ENCODE measurements around the gene SRP9. TPM values are rescaled to one million over a fixed set of nuclear protein-coding genes. Genes with fewer than 3 reads are reported as not detected.

Gene SRP9
- total RNA-seq, 2 experiments from 2014 or later: 246 to 253 TPM

- POLR2A ChIA-PET: no interaction called here
- H3K27me3 Mint-ChIP-seq: peaks cover 13% of the 10 kb centered on the region
- H3K4me3 Mint-ChIP-seq: no peak overlapping the region
These were observed 15.2 kb upstream of the SRP9 start for GRCh38 chr1:225762444-225762843.

DNA sequence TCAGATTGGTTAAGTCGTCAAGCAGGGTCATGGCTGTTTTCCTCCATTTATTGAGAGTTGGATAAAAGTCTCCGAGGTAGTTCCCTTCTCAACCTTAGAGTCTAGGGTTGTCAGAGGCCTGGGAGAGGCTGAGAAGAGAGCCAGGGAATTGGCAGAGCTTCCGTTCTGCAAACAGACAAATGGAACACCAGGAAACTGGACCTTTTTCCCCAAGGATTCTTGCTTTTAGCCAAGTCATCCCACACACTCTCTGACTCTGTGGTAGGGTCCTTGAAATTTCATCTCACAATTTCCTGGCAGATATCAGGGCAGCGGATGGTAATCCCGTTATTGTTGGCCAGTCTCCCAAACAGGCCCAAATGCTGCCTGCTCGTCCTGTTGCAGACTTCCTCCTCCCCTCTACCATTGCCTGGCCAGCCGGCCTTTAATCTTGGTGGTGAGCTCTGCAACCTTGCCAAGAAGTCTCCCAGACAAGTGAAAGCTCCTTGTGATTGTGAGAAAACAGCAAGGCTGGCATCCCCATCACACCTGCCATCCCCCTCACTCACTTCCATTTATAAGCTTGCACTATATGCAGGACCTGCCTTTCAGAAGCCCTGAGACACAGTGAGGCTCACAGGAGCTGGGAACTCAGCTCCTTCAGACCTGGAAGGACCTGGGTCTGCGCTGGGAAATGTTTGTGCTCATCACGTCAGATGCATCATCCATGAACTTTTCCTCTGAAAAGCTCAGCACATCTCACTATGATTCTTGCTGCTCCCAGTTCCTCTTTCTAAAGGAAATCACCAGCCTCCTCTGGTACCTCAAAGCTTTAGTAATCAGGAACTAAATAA is 13.7 kb upstream of the SRP9 start:
- H3K36me3 Mint-ChIP-seq (ENCODE audit: low read depth): no peaks in the 10 kb centered on the region
- POLR2A ChIA-PET: interaction anchor here (1.7 kb wide), 1 partner anchor 15 kb away, joined by 6 read pairs; the partner anchor contains the start of gene SRP9
- H3K9me3 Mint-ChIP-seq: no peaks in the 10 kb centered on the region
- peaks cover 7% of the 10 kb centered on the region for H3K27me3 Mint-ChIP-seq
- no peak overlapping the region for H3K27ac Mint-ChIP-seq
- CTCF ChIA-PET: no interaction called here
- no peak for DNase-seq
- no peak overlapping the region for H3K4me3 Mint-ChIP-seq
- no peaks in the 10 kb centered on the region for H3K4me1 Mint-ChIP-seq

More at GRCh38 chr1:225762444-225762843, 15.2 kb upstream of the SRP9 start:
- no peak overlapping the region for H3K27ac Mint-ChIP-seq
- no peak for DNase-seq
- H3K9me3 Mint-ChIP-seq: no peaks in the 10 kb centered on the region
- no peaks in the 10 kb centered on the region for H3K4me1 Mint-ChIP-seq
- CTCF ChIA-PET: interaction anchor here (0.7 to 1.4 kb wide), 2 partner anchors 10 to 15 kb away, joined by 3 to 8 read pairs; partner anchors contain the start of gene SRP9
- H3K36me3 Mint-ChIP-seq (ENCODE audit: low read depth): no peaks in the 10 kb centered on the region

GRCh38 chr1:225765982-225766674 is 11.5 kb upstream of the SRP9 start:
- Mint-ChIP-seq H3K4me3 (no peak overlapping the region), H3K27ac (no peak overlapping the region), H3K4me1 (no peaks in the 10 kb centered on the region), H3K9me3 (no peaks in the 10 kb centered on the region), H3K27me3 (peaks cover 4% of the 10 kb centered on the region), H3K36me3 (ENCODE audit: low read depth) (no peaks in the 10 kb centered on the region)
- no peak for DNase-seq
- CTCF ChIA-PET: interaction anchor here (1.6 kb wide), 1 partner anchor 11 kb away, joined by 4 read pairs; the partner anchor contains the start of gene SRP9
- POLR2A ChIA-PET: interaction anchor here (4.8 kb wide), 1 partner anchor 11 kb away, joined by 32 read pairs; the partner anchor contains the start of gene SRP9

- H3K27me3 Mint-ChIP-seq: no peaks in the 10 kb centered on the region
- no peaks in the 10 kb centered on the region for H3K9me3 Mint-ChIP-seq
- no peaks in the 10 kb centered on the region for H3K4me1 Mint-ChIP-seq
- ChIA-PET CTCF (interaction anchor here (1.5 kb wide), 1 partner anchor 11 kb away, joined by 6 read pairs; the partner anchor contains the start of gene SRP9), POLR2A (interaction anchor here (0.6 to 4.8 kb wide), 2 partner anchors 10 to 21 kb away, joined by 3 to 32 read pairs; partner anchors contain the start of gene SRP9)
- no peak for DNase-seq
- no peak overlapping the region for H3K27ac Mint-ChIP-seq
- no peak overlapping the region for H3K4me3 Mint-ChIP-seq
- no peaks in the 10 kb centered on the region for H3K36me3 Mint-ChIP-seq (ENCODE audit: low read depth)
These were observed 10.5 kb upstream of the SRP9 start for GRCh38 chr1:225766967-225767633.

DNA sequence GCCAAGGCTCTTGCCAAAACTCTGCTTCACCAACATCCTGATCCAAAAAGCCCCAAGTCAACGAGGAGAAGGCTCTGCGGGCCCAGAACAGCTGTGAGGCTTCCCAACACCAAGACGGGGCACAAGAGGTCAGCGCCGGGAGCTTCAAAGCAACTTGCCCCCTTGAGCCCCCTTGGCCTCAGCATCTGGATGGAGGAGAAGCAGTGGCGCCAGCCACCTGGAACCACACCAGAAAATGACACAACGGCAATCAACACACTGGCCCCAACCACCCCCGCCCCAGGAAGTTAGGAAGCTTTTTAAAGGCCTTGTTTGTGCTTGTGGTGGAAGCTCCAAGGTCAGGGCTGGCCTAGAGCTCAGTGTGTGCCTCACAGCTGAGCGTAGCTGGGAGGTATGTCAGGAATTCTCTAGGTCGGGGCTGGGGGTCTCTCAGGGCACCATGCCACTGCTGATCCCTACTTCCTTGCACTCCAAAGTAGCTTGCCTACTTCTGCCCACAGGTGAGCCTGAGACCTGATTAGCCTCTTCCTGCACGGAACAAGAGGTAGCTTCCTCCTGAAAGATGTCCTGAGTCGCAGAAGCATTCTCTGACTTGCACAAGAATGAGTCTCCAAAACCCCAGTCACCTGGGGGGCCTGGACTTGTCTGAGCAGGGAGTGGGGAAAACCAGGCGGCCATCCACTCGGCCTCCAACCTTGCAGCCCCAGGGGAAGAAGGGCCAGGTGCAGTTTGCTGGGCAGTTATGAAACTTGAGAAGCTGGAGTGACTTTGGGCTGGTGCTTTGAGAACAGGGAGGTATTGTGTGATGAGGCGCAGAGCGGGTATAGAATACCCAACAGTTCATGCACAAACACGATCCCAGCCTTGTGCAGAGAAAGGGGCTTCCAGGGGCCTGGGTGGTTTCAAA is 9.7 kb upstream of the SRP9 start:
- POLR2A ChIA-PET: interaction anchor here (0.6 to 4.8 kb wide), 2 partner anchors 9 to 21 kb away, joined by 3 to 32 read pairs; partner anchors contain the start of gene SRP9
- CTCF ChIA-PET: interaction anchor here (1.5 kb wide), 2 partner anchors 10 kb away, joined by 6 to 12 read pairs; partner anchors contain the start of gene SRP9

DNA sequence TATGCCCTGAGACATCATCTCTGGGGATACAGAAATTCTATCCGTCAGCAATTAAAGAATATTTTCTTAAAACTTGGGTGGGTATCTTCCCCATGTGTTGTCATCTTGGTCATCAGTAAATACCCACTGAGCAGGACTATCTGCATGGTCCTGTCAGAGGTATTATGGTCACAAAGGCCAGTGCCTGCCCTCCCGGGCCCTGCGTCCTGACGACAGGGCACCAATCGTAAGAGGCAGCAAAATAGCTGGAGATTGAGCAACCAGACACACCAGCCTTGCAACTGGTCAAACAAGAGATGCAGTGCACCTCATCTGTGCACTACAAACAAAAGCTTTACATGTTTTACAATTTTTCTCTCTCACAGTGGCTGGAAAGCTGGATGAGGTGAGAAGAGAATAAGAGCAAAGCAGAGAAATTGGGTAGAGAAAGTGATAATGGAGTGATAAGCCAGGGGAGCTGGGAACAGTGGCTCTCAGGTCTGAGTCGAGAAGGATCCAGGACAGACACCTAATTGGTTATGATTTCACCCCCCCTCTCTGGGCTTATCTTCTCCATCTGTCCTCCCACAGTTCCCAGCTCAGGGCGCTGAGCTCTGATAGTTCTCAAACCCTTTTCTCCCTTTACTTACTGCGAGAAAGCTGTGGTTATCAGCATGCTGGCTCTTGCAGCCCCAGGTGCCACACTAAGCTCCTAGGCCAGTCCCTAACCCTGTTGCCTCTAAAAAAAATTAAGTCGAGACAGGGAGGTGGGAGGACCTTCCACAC is 8.8 kb upstream of the SRP9 start:
- no peaks in the 10 kb centered on the region for H3K4me1 Mint-ChIP-seq
- H3K36me3 Mint-ChIP-seq (ENCODE audit: low read depth): no peaks in the 10 kb centered on the region
- no peak overlapping the region for H3K27ac Mint-ChIP-seq
- H3K4me3 Mint-ChIP-seq: no peak overlapping the region
- H3K9me3 Mint-ChIP-seq: no peaks in the 10 kb centered on the region
- DNase-seq: peak; percentile 7
- ChIA-PET CTCF (interaction anchor here (1.2 to 1.5 kb wide), 2 partner anchors 9 to 215 kb away, joined by 3 to 12 read pairs; partner anchors contain the start of gene SRP9), POLR2A (interaction anchor here (1.0 to 4.8 kb wide), 2 partner anchors 9 to 25 kb away, joined by 3 to 32 read pairs; partner anchors contain the start of gene SRP9)
- H3K27me3 Mint-ChIP-seq: no peaks in the 10 kb centered on the region

More for the DNA sequence above, 9.7 kb upstream of the SRP9 start:
- Mint-ChIP-seq H3K4me1 (no peaks in the 10 kb centered on the region), H3K4me3 (no peak overlapping the region), H3K36me3 (ENCODE audit: low read depth) (no peaks in the 10 kb centered on the region), H3K27ac (no peak overlapping the region), H3K27me3 (no peaks in the 10 kb centered on the region), H3K9me3 (no peaks in the 10 kb centered on the region)
- DNase-seq: peak; percentile 11

DNA sequence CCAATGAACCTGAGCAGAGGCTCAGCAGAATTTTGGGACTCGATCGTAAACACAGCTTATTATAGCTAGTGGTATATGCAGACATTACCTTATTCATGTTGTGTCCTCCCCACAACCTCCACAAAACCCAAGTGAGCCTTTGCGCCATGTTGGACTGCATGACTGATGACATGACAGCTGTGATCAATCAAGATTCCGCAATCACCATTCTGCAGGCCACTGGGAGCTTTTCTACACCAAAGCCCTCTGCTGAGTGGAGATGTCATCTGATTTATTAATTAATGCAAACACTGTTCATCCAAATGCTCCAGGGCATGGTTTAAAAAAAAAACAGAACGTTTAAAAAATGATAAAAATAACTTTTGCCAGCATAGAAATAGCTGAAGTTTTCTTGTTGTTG is 7.9 kb upstream of the SRP9 start:
- CTCF ChIA-PET: interaction anchor here (1.2 to 1.5 kb wide), 2 partner anchors 8 to 216 kb away, joined by 3 to 12 read pairs; partner anchors contain the start of gene SRP9
- H3K27me3 Mint-ChIP-seq: no peaks in the 10 kb centered on the region
- H3K4me1 Mint-ChIP-seq: no peaks in the 10 kb centered on the region
- H3K36me3 Mint-ChIP-seq (ENCODE audit: low read depth): no peaks in the 10 kb centered on the region
- POLR2A ChIA-PET: interaction anchor here (0.6 to 4.8 kb wide), 3 partner anchors 8 to 538 kb away, joined by 3 to 32 read pairs (median 3); partner anchors contain the start of gene SRP9
- H3K4me3 Mint-ChIP-seq: no peak overlapping the region
- H3K9me3 Mint-ChIP-seq: no peaks in the 10 kb centered on the region
- no peak overlapping the region for H3K27ac Mint-ChIP-seq
- DNase-seq: peak; percentile 11

DNA sequence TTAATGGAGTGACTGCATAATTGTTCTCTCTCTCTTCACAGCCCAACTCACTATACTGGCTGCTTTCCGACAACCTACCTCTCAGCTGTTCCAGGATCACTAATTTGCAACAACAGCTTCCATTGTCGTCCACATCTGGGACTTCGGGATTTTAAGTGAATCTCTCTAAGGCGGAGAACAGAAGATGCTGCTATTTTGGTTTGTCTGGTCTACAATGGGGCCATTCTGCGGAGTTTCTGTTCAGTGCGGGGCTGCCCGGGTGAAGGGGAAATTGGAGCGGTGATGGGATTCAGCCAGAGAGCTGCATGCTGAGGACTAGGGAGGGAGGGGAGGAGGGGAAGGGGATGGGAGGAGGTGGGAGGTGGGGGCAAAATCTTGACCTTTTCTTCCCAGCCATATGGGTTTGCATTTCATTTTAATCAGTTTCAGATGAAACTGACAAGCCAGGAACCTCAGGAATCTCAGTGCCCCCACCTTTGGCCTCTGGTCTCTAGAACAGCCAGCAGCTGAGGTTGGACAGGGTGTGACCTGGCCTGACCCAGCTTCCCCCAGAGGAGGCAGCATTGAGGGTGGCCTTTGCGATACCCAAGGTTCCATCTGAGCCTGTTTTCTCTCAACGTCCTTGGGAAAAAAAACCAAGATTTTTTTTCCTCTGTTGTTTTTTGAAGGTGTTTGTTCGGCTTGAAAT is 6.9 kb upstream of the SRP9 start:
- DNase-seq: no peak
- H3K9me3 Mint-ChIP-seq: no peaks in the 10 kb centered on the region
- no peak overlapping the region for H3K4me3 Mint-ChIP-seq
- H3K36me3 Mint-ChIP-seq (ENCODE audit: low read depth): peaks cover 2% of the 10 kb centered on the region
- no peaks in the 10 kb centered on the region for H3K27me3 Mint-ChIP-seq
- peaks cover 1% of the 10 kb centered on the region for H3K4me1 Mint-ChIP-seq
- ChIA-PET POLR2A (no interaction called here), CTCF (no interaction called here)
- H3K27ac Mint-ChIP-seq: no peak overlapping the region

DNA sequence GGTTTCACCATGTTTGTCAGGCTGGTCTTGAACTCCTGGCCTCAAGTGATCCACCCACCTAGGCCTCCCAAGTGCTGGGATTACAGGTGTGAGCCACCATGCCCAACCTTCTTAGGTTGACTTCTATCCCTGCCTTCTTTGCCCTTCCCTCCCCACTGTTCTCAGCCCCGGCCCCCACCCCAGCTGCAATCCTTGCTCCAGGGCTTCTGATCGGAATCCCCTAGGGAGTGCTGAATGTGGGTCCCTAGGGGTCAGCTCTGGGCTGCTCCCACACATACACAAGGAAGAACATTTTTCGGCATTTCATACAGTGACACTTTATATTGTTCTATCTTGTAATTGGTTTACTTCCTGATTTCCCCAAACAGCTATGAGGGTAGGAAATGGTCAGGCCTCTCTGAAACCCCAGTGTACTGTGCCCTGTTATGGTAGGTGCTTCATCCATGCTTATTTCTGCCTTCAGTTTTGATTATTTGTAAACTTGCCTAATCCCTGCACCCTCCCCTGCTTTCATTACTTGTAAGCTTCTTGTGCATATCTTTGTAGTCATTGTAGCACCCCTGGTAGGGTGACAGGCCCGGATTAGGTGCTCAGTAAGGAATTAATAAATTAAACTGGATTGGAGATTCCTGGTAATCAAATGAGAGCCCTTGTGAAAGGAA is 5.8 kb upstream of the SRP9 start:
- CTCF ChIA-PET: interaction anchor here (1.5 kb wide), 2 partner anchors 220 to 291 kb away, joined by 3 read pairs; no protein-coding TSS in a partner anchor
- POLR2A ChIA-PET: no interaction called here
- DNase-seq: no peak

GRCh38 chr1:225772323-225772768 is 5.3 kb upstream of the SRP9 start:
- CTCF ChIA-PET: interaction anchor here (0.6 to 1.5 kb wide), 4 partner anchors 10 to 292 kb away, joined by 3 to 8 read pairs (median 4); partner anchors contain the start of gene EPHX1
- POLR2A ChIA-PET: no interaction called here
- Mint-ChIP-seq H3K4me3 (no peak overlapping the region), H3K27ac (no peak overlapping the region), H3K36me3 (ENCODE audit: low read depth) (peaks cover 2% of the 10 kb centered on the region), H3K9me3 (no peaks in the 10 kb centered on the region), H3K27me3 (no peaks in the 10 kb centered on the region), H3K4me1 (peaks cover 1% of the 10 kb centered on the region)
- peak; percentile 27 for DNase-seq

More for the DNA sequence above, 5.8 kb upstream of the SRP9 start:
- H3K4me3 Mint-ChIP-seq: no peak overlapping the region
- H3K9me3 Mint-ChIP-seq: no peaks in the 10 kb centered on the region
- peaks cover 1% of the 10 kb centered on the region for H3K4me1 Mint-ChIP-seq
- peaks cover 2% of the 10 kb centered on the region for H3K36me3 Mint-ChIP-seq (ENCODE audit: low read depth)
- H3K27me3 Mint-ChIP-seq: no peaks in the 10 kb centered on the region
- no peak overlapping the region for H3K27ac Mint-ChIP-seq
